ENCODE measurements around the gene PPAN. TPM values are rescaled to one million over a fixed set of nuclear protein-coding genes. Genes with fewer than 3 reads are reported as not detected.

PPAN gene
- polyA plus RNA-seq, 6 donors from 2014 or later = 7.8 to 30.7 (median 15.1) TPM

DNA sequence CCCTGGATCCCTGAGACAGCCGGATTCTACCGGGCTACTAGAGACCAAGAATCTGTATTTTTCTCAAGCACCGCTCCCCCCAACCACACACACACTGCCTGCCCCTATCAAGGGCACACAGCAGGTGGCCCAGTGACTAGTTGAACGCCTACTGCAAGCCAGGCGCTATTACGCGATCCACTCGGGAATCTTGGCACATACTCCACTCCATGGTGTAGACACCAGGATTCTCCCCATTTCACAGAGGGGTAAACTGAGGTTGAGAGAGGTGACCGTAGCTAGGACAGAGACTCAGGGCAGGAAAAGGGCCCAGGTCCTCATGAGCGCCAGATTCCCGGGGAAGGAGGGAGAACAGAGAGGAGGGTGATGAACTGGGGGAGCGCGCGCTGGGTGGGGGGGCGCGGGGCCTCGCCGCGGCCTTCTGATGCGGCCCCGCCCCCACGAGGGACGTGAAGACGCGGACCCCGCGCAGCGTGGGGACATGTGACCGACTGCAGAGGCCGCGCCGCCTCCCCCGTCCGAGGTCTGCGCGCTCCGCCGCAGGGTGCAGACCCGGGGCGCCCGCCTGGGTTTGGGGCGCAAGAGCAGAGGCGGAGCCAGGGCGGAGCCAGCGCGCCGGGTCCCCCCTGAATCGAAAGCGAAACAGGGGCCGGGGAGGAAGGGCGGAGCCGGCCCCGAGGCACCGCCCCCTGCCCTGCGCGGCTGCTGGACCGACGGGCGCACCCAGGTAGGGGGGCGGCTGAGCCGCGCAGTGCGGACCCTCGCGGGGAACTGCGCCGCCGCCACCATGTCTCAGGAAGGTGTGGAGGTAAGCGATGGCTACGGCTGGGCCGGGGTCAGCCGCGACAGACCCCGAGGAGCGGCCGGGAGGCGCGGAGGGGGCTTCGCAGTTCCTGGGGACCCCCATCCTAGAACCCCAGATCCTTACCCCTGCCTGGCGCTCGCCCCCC lies 20.2 kb upstream of the PPAN start, which contains the start of gene SHFL:
Gene SHFL, plus strand, starts transcription at position 677 of the 950 bp plus-strand sequence. Its CDS starts 111 bp downstream, at position 788.
- H3K36me3 Mint-ChIP-seq = peaks cover 0 to 5% of the 10 kb centered on the region in 2 donors
- peaks cover 0 to 2% (median 0%) of the 10 kb centered on the region in 7 donors for H3K9me3 Mint-ChIP-seq
- H3K27ac Mint-ChIP-seq = peak within 1 kb of the TSS in 5 of 6 donors; percentile 58 to 82 (median 79)
- ATAC-seq (ENCODE audit: low read depth in 2 of 2) (peak; percentile 96 to 97), DNase-seq (peak; percentile 80)
- peak within 1 kb of the TSS; percentile 77 to 94 (median 88) for H3K4me3 Mint-ChIP-seq
- H3K4me1 Mint-ChIP-seq = peaks cover 10 to 22% (median 18%) of the 10 kb centered on the region in 3 donors
- no peaks in the 10 kb centered on the region for H3K27me3 Mint-ChIP-seq

GRCh38 chr19:10086591-10087192 lies 19.5 kb upstream of the PPAN start:
- no peak for DNase-seq
- no peak for ATAC-seq (ENCODE audit: low read depth in 2 of 2)
- peak overlapping the region; percentile 71 to 94 (median 88) for H3K4me3 Mint-ChIP-seq
- H3K27me3 Mint-ChIP-seq = no peaks in the 10 kb centered on the region
- peaks cover 5% of the 10 kb centered on the region in 2 donors for H3K36me3 Mint-ChIP-seq
- peaks cover 0 to 2% (median 0%) of the 10 kb centered on the region in 7 donors for H3K9me3 Mint-ChIP-seq
- H3K4me1 Mint-ChIP-seq = peaks cover 13 to 24% (median 21%) of the 10 kb centered on the region in 3 donors
- H3K27ac Mint-ChIP-seq = peak overlapping the region in 3 of 6 donors; percentile 5 to 79 (median 50)

- peak overlapping the region; percentile 71 to 94 (median 88) for H3K4me3 Mint-ChIP-seq
- ATAC-seq (ENCODE audit: low read depth in 2 of 2) (no peak), DNase-seq (no peak)
- H3K27ac Mint-ChIP-seq = peak overlapping the region in 2 of 6 donors; percentile 5 to 79
- peaks cover 18 to 30% (median 25%) of the 10 kb centered on the region in 3 donors for H3K4me1 Mint-ChIP-seq
- H3K9me3 Mint-ChIP-seq = peaks cover 0 to 2% (median 0%) of the 10 kb centered on the region in 7 donors
- H3K27me3 Mint-ChIP-seq = no peaks in the 10 kb centered on the region
- peaks cover 5 to 10% of the 10 kb centered on the region in 2 donors for H3K36me3 Mint-ChIP-seq
Measured at GRCh38 chr19:10087296-10088061, 18.7 kb upstream of the PPAN start.

DNA sequence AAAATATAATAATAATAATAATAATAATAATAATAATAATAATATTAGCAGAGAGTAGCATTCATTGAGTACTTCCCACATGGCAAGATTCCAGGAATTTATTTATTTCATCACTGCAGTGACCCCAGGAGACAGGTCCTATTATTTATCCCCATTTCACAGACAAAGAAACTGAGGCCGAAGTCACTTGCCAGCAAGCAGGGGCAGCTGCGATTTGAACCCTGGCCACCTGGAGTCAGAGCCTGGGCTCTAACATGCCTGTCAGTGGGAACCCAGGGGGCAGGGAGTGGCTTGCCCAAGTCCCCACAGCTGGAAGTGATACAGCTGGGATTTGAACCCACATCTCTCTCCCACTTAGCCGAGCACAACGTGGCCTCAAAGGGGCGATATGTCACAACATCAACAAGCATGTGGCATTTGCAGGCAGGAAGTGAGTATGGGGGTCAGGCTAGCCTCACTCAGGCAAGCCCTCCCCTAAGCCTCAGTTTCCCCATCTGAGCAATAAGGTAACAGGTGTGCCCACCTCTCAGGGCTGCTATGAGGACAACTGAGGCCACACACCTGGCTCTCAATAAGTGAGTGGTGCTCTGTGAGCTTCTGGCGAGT lies 17.1 kb upstream of the PPAN start:
- Mint-ChIP-seq H3K27ac (peak overlapping the region in 1 of 6 donors; percentile 30), H3K36me3 (peaks cover 11 to 25% of the 10 kb centered on the region in 2 donors), H3K27me3 (no peaks in the 10 kb centered on the region), H3K9me3 (peaks cover 0 to 2% (median 0%) of the 10 kb centered on the region in 7 donors), H3K4me1 (peaks cover 24 to 36% (median 30%) of the 10 kb centered on the region in 3 donors), H3K4me3 (peak overlapping the region in 2 of 8 donors; percentile 30 to 50)
- ATAC-seq (ENCODE audit: low read depth in 2 of 2) (no peak), DNase-seq (no peak)

- Mint-ChIP-seq H3K9me3 (peaks cover 0 to 2% (median 0%) of the 10 kb centered on the region in 7 donors), H3K36me3 (peaks cover 11 to 25% of the 10 kb centered on the region in 2 donors), H3K27me3 (no peaks in the 10 kb centered on the region), H3K4me1 (peaks cover 24 to 36% (median 30%) of the 10 kb centered on the region in 3 donors), H3K27ac (peak overlapping the region in 1 of 6 donors; percentile 40), H3K4me3 (peak overlapping the region in 1 of 8 donors; percentile 50)
- no peak for ATAC-seq (ENCODE audit: low read depth in 2 of 2)
- DNase-seq = no peak
Measured at GRCh38 chr19:10089801-10090375, 16.3 kb upstream of the PPAN start.

GRCh38 chr19:10091370-10091687 lies 14.8 kb upstream of the PPAN start:
- H3K27ac Mint-ChIP-seq = peak overlapping the region in 4 of 6 donors; percentile 33 to 87 (median 78)
- no peak for ATAC-seq (ENCODE audit: low read depth in 2 of 2)

DNA sequence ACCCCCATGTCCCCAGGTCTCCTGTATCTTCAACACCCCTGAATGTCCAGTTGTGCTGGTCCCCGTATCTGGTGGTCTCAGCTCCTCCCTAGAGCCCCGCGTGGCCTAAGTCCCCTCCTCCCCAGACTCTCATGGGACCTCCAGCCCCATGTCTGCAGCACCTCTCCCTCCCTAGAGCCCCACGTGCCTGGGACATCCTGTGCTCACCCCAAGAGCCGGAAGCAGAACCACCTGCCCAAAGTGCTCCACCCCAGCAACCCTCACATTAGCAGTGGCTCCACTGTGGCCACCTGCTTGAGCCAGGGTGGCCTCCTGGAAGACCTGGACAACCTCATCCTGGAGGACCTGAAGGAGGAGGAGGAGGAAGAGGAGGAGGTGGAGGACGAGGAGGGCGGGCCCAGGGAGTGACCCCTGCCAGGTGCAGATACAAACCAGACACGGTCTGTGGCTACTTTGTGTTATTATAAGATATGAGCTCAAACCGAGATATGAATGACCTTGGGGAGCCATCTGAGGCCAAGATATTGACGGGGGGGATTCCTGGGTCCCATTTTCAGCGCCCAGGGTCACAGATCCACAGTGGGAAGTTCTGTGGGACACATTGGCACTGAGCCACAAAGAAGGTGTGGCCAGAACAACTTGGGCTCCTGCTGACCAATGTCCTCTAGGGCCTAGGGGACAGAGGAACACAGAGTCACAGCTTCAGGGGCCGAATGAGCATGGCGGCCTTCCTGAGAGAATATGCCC lies 14.1 kb upstream of the PPAN start:
- ATAC-seq (ENCODE audit: low read depth in 2 of 2) (peak in 1 of 2 donors; percentile 18), DNase-seq (no peak)
- peak overlapping the region in 5 of 8 donors; percentile 6 to 68 (median 55) for H3K4me3 Mint-ChIP-seq
- H3K4me1 Mint-ChIP-seq = peaks cover 22 to 24% (median 24%) of the 10 kb centered on the region in 3 donors
- peaks cover 0 to 2% (median 0%) of the 10 kb centered on the region in 7 donors for H3K9me3 Mint-ChIP-seq
- H3K36me3 Mint-ChIP-seq = peaks cover 11 to 25% of the 10 kb centered on the region in 2 donors
- peak overlapping the region in 4 of 6 donors; percentile 77 to 88 (median 84) for H3K27ac Mint-ChIP-seq
- no peaks in the 10 kb centered on the region for H3K27me3 Mint-ChIP-seq

More at GRCh38 chr19:10091370-10091687, 14.8 kb upstream of the PPAN start:
- H3K9me3 Mint-ChIP-seq = peaks cover 0 to 2% (median 0%) of the 10 kb centered on the region in 7 donors
- peaks cover 21 to 27% (median 24%) of the 10 kb centered on the region in 3 donors for H3K4me1 Mint-ChIP-seq
- peaks cover 11 to 25% of the 10 kb centered on the region in 2 donors for H3K36me3 Mint-ChIP-seq
- H3K4me3 Mint-ChIP-seq = peak overlapping the region in 3 of 8 donors; percentile 19 to 61 (median 55)
- no peaks in the 10 kb centered on the region for H3K27me3 Mint-ChIP-seq
- DNase-seq = no peak

- Mint-ChIP-seq H3K27me3 (no peaks in the 10 kb centered on the region), H3K4me1 (peaks cover 15 to 22% (median 18%) of the 10 kb centered on the region in 3 donors), H3K9me3 (peaks cover 0 to 2% (median 0%) of the 10 kb centered on the region in 7 donors), H3K36me3 (peaks cover 11 to 25% of the 10 kb centered on the region in 2 donors), H3K27ac (peak overlapping the region in 3 of 6 donors; percentile 16 to 81 (median 53)), H3K4me3 (no peak overlapping the region)
- DNase-seq (no peak), ATAC-seq (ENCODE audit: low read depth in 2 of 2) (no peak)
Measured at GRCh38 chr19:10092648-10093294, 13.4 kb upstream of the PPAN start.

- Mint-ChIP-seq H3K36me3 (peaks cover 11 to 25% of the 10 kb centered on the region in 2 donors), H3K4me1 (peaks cover 14 to 27% (median 18%) of the 10 kb centered on the region in 3 donors), H3K27me3 (no peaks in the 10 kb centered on the region), H3K27ac (peak overlapping the region in 3 of 6 donors; percentile 16 to 83 (median 47)), H3K9me3 (peaks cover 0 to 2% (median 0%) of the 10 kb centered on the region in 7 donors), H3K4me3 (peak overlapping the region in 1 of 8 donors; percentile 24)
- DNase-seq (no peak), ATAC-seq (ENCODE audit: low read depth in 2 of 2) (no peak)
Measured at GRCh38 chr19:10093295-10094186, 12.6 kb upstream of the PPAN start.

GRCh38 chr19:10095622-10095947 lies 10.6 kb upstream of the PPAN start:
- no peak for ATAC-seq (ENCODE audit: low read depth in 2 of 2)
- H3K36me3 Mint-ChIP-seq = peaks cover 6 to 25% of the 10 kb centered on the region in 2 donors
- no peaks in the 10 kb centered on the region for H3K27me3 Mint-ChIP-seq
- H3K9me3 Mint-ChIP-seq = no peaks in the 10 kb centered on the region
- DNase-seq = no peak
- peak overlapping the region in 5 of 8 donors; percentile 33 to 78 (median 56) for H3K4me3 Mint-ChIP-seq
- peak overlapping the region in 3 of 6 donors; percentile 62 to 74 (median 73) for H3K27ac Mint-ChIP-seq
- peaks cover 31 to 39% (median 31%) of the 10 kb centered on the region in 3 donors for H3K4me1 Mint-ChIP-seq

All from naive B cell (primary cell).